Measurements from ENCODE around the gene IGFLR1. TPM values are rescaled to one million over a fixed set of nuclear protein-coding genes. Genes with fewer than 3 reads are reported as not detected.
"Not testable (repeated sequence)": the region's sequence is repeated elsewhere in the genome, so short reads cannot be mapped to it uniquely, and the experiment has no call there.

Gene IGFLR1
- total RNA-seq, 1 donor from 2014 or later = 14.8 TPM

GRCh38 chr19:35725216-35725861 is 16.9 kb downstream of the IGFLR1 start:
- DNase-seq (ENCODE audit: low spot score) = no peak

- DNase-seq (ENCODE audit: low spot score) = no peak
Measured at GRCh38 chr19:35724560-35724959, 17.7 kb downstream of the IGFLR1 start.

- DNase-seq (ENCODE audit: low spot score) = not testable (repeated sequence)
Measured at GRCh38 chr19:35724132-35724531, 18.1 kb downstream of the IGFLR1 start.

- DNase-seq (ENCODE audit: low spot score) = no peak
Measured at GRCh38 chr19:35723671-35724070, 18.6 kb downstream of the IGFLR1 start.

GRCh38 chr19:35722897-35723296 is 19.4 kb downstream of the IGFLR1 start:
- DNase-seq (ENCODE audit: low spot score) = no peak

- no peak for DNase-seq (ENCODE audit: low spot score)
Measured at GRCh38 chr19:35722461-35722860, 19.8 kb downstream of the IGFLR1 start.

- no peak for DNase-seq (ENCODE audit: low spot score)
Measured at GRCh38 chr19:35721374-35721773, 20.9 kb downstream of the IGFLR1 start.

GRCh38 chr19:35720648-35721047 is 21.6 kb downstream of the IGFLR1 start:
- DNase-seq (ENCODE audit: low spot score) = no peak

GRCh38 chr19:35720163-35720524 is 22.1 kb downstream of the IGFLR1 start:
- no peak for DNase-seq (ENCODE audit: low spot score)

- DNase-seq (ENCODE audit: low spot score) = no peak
Measured at GRCh38 chr19:35719402-35720162, 22.7 kb downstream of the IGFLR1 start.

- DNase-seq (ENCODE audit: low spot score) = no peak
Measured at GRCh38 chr19:35718345-35719041, 23.8 kb downstream of the IGFLR1 start.

- DNase-seq (ENCODE audit: low spot score) = no peak
Measured at GRCh38 chr19:35717665-35718344, 24.4 kb downstream of the IGFLR1 start, which contains the start of gene KMT2B. KMT2B (plus strand) TSS chr19:35718003; CDS start chr19:35718019, 16 bp downstream.

- peak; percentile 95 for DNase-seq (ENCODE audit: low spot score)
Measured at GRCh38 chr19:35716801-35717664, 25.2 kb downstream of the IGFLR1 start.

GRCh38 chr19:35715981-35716800 is 26.1 kb downstream of the IGFLR1 start:
- DNase-seq (ENCODE audit: low spot score) = peak; percentile 39

- no peak for DNase-seq (ENCODE audit: low spot score)
Measured at GRCh38 chr19:35715355-35715809, 26.9 kb downstream of the IGFLR1 start.

GRCh38 chr19:35714601-35715354 is 27.5 kb downstream of the IGFLR1 start:
- DNase-seq (ENCODE audit: low spot score) = no peak

- DNase-seq (ENCODE audit: low spot score) = no peak
Measured at GRCh38 chr19:35713904-35714495, 28.3 kb downstream of the IGFLR1 start.

- DNase-seq (ENCODE audit: low spot score) = no peak
Measured at GRCh38 chr19:35713506-35713850, 28.8 kb downstream of the IGFLR1 start.

Data from mucosa of gallbladder (tissue), 1 donor.